Osteocyte (in vitro differentiated cells): ENCODE measurements around the gene SLC18B1. TPM values are rescaled to one million over a fixed set of nuclear protein-coding genes. Genes with fewer than 3 reads are reported as not detected.
A peak's percentile ranks its signal among the peaks of the same experiment; 100 is the strongest.

Experiments
- DNase-seq: peaks from one replicate; pipeline ENCODE4 v3.0.0; 2021; ENCODE audit warnings: mixed read lengths; ENCODE audit not compliant: unreplicated experiment; ENCODE audit errors: extremely low spot score
- H3K27ac Mint-ChIP-seq: one replicate; pipeline ENCODE4 v1.8.0; 2021; ENCODE audit warnings: mild to moderate bottlenecking, mixed read lengths; ENCODE audit not compliant: unreplicated experiment
- H3K27me3 Mint-ChIP-seq: one replicate; pipeline ENCODE4 v1.8.0; 2021; ENCODE audit warnings: mixed read lengths; ENCODE audit not compliant: unreplicated experiment
- H3K36me3 Mint-ChIP-seq: one replicate; pipeline ENCODE4 v1.8.0; 2021; ENCODE audit warnings: mixed read lengths; ENCODE audit not compliant: unreplicated experiment
- H3K4me1 Mint-ChIP-seq: one replicate; pipeline ENCODE4 v1.8.0; 2021; ENCODE audit warnings: mixed read lengths; ENCODE audit not compliant: unreplicated experiment
- H3K4me3 Mint-ChIP-seq: one replicate; pipeline ENCODE4 v1.8.0; 2021; ENCODE audit warnings: mild to moderate bottlenecking, moderate library complexity, mixed read lengths; ENCODE audit not compliant: unreplicated experiment
- H3K9me3 Mint-ChIP-seq: one replicate; pipeline ENCODE4 v1.8.0; 2021; ENCODE audit warnings: mixed read lengths; ENCODE audit not compliant: unreplicated experiment
- CTCF ChIP-seq: fragments of 200-600 bp; sonication (generic); IDR thresholded peaks from 2 replicates; pipeline ENCODE4 v1.5.0; 2021; ENCODE audit warnings: antibody characterized with exemption, mild to moderate bottlenecking, moderate library complexity
- total RNA-seq: library from RNA; stranded (reverse); gene quantifications from 2 replicates; pipeline ENCODE4 v1.2.1, GENCODE V29; 2021

SLC18B1 gene
- total RNA-seq, 1 donor from 2014 or later = 3.3 TPM

- H3K27ac Mint-ChIP-seq = peak overlapping the region; percentile 59
- DNase-seq = no peak
- peaks cover 57% of the 10 kb centered on the region for H3K4me1 Mint-ChIP-seq
- no peaks in the 10 kb centered on the region for H3K27me3 Mint-ChIP-seq
- H3K36me3 Mint-ChIP-seq = peaks cover 49% of the 10 kb centered on the region
- no peak for TF ChIP-seq CTCF
- no peaks in the 10 kb centered on the region for H3K9me3 Mint-ChIP-seq
- peak overlapping the region; percentile 99 for H3K4me3 Mint-ChIP-seq
Observed at GRCh38 chr6:132816660-132817059, 18.2 kb upstream of the SLC18B1 start.

- TF ChIP-seq CTCF = no peak
- Mint-ChIP-seq H3K36me3 (peaks cover 47% of the 10 kb centered on the region), H3K4me3 (peak overlapping the region; percentile 99), H3K4me1 (peaks cover 57% of the 10 kb centered on the region), H3K9me3 (no peaks in the 10 kb centered on the region), H3K27me3 (peaks cover 14% of the 10 kb centered on the region), H3K27ac (peak overlapping the region; percentile 92)
- no peak for DNase-seq
Observed at GRCh38 chr6:132814716-132815570, 16.5 kb upstream of the SLC18B1 start.

DNA sequence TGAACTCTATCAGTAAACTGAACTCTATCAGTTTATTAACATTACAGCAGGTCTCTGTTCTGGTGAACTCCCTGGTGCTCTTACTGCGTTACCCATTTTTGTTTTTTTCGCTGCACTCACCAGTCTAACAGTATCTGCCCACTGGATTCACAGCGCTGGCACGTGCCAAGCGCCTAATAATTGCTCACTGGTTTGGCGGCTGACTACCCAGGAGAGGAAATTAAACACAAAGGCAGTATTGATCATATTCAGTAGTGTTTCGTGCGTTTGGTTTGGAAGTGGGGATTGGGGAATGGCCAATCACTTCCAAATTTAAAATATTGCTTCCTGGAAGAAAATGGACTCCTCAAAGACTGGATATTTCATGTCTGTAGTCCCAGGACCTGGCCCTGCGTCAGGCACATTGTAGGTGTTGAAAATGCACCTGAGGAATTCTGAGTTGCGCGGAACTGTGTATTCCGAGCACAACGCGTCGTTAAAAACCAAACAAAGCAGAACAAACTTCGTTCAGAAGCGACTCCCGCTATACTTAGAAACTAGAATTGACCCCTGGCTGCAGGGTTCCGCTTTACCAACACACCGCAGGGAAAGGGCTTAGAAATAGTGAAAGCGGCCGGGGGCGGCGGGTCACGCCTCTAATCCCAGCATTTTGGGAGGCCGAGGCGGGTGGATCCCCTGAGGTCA lies 14.9 kb upstream of the SLC18B1 start:
- Mint-ChIP-seq H3K4me3 (peak overlapping the region; percentile 99), H3K4me1 (peaks cover 43% of the 10 kb centered on the region), H3K36me3 (peaks cover 32% of the 10 kb centered on the region), H3K9me3 (no peaks in the 10 kb centered on the region), H3K27ac (peak overlapping the region; percentile 92), H3K27me3 (peaks cover 26% of the 10 kb centered on the region)
- TF ChIP-seq CTCF = no peak
- DNase-seq = no peak

- Mint-ChIP-seq H3K36me3 (peaks cover 29% of the 10 kb centered on the region), H3K4me3 (peak overlapping the region; percentile 99), H3K27me3 (peaks cover 31% of the 10 kb centered on the region), H3K4me1 (peaks cover 42% of the 10 kb centered on the region), H3K9me3 (no peaks in the 10 kb centered on the region), H3K27ac (peak overlapping the region; percentile 92)
- no peak for TF ChIP-seq CTCF
- DNase-seq = no peak
Observed at GRCh38 chr6:132812756-132813172, 14.3 kb upstream of the SLC18B1 start.

DNA sequence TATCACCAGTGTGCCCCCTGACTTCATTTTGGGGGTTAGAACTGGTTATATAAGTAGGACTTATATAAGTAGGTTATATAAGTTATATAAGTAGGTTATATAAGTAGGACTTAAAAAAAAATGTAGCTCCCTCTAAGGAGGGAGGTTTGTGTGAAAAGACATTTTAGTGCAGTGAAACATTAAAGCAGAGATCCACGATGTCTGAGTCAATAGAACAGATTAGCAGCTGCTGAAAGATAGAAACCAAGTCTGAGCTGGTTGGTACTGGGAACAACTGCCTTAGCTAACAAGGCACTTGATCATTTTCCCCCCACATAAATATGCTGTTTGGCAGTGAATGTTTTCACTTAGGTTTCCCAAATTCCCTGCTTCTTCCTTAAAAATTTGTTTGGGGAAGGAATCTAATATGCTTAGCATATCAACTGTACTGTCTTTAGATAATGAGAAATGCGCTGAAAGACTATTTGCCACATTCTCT lies 13.9 kb upstream of the SLC18B1 start:
- peak overlapping the region; percentile 92 for H3K27ac Mint-ChIP-seq

More for the DNA sequence above, 13.9 kb upstream of the SLC18B1 start:
- peak overlapping the region; percentile 99 for H3K4me3 Mint-ChIP-seq
- peaks cover 24% of the 10 kb centered on the region for H3K36me3 Mint-ChIP-seq
- DNase-seq = no peak
- peaks cover 35% of the 10 kb centered on the region for H3K27me3 Mint-ChIP-seq
- no peaks in the 10 kb centered on the region for H3K9me3 Mint-ChIP-seq
- no peak for TF ChIP-seq CTCF
- peaks cover 42% of the 10 kb centered on the region for H3K4me1 Mint-ChIP-seq
